ENCODE results near the gene CRYBA4. TPM values are rescaled to one million over a fixed set of nuclear protein-coding genes. Genes with fewer than 3 reads are reported as not detected.

The CRYBA4 gene
- total RNA-seq, 1 experiment from 2014 or later, result not detected

DNA sequence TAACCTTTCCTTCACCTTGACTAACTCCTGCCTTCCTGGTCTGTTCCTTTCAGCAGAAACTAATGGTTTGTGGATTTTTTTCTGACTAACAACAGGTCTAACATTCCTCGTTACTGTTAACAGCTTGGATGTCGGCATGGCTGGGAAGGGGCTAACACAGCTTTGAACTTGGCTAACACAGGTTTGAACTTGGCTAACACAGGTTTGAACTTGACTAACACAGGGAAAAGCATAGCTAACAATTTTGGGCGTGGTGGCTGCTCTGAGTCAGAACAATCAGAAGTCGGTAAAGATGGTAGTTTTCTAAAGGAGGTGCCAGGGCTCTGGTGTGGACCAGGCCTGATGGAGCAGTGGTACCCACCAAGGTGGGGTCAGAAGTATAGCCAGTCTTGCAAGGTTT lies 51.7 kb downstream of the CRYBA4 start:
- POLR2A ChIA-PET, result interaction anchor here (0.8 to 2.0 kb wide), 10 partner anchors 9 to 1247 kb away, joined by 3 to 14 read pairs (median 4); partner anchors contain the start of genes HPS4, PITPNB, SRRD and TFIP11
- Mint-ChIP-seq H3K4me1 (ENCODE audit: insufficient read depth, unreplicated experiment) (peaks cover 37% of the 10 kb centered on the region), H3K9me3 (ENCODE audit: unreplicated experiment) (no peaks in the 10 kb centered on the region), H3K36me3 (ENCODE audit: insufficient read depth, unreplicated experiment) (peaks cover 5% of the 10 kb centered on the region), H3K4me3 (ENCODE audit: unreplicated experiment) (peak overlapping the region; percentile 89), H3K27me3 (ENCODE audit: insufficient read depth, unreplicated experiment) (no peaks in the 10 kb centered on the region), H3K27ac (ENCODE audit: low read depth, unreplicated experiment) (peak overlapping the region; percentile 99)
- BruUV-seq (replicated peaks), result no TSS peak
- CTCF ChIA-PET, result interaction anchor here (0.5 to 1.7 kb wide), 10 partner anchors 9 to 1312 kb away, joined by 3 to 6 read pairs (median 3); no protein-coding TSS in a partner anchor
- DNase-seq (ENCODE audit: unreplicated experiment), result peak; percentile 76
- intact Hi-C loops (cut with micrococcal nuclease), result loop anchor here (10.0 kb wide), 2 partner anchors 731 to 1131 kb away; partner anchors contain the start of gene MN1
- TF ChIP-seq, protein P1, sequence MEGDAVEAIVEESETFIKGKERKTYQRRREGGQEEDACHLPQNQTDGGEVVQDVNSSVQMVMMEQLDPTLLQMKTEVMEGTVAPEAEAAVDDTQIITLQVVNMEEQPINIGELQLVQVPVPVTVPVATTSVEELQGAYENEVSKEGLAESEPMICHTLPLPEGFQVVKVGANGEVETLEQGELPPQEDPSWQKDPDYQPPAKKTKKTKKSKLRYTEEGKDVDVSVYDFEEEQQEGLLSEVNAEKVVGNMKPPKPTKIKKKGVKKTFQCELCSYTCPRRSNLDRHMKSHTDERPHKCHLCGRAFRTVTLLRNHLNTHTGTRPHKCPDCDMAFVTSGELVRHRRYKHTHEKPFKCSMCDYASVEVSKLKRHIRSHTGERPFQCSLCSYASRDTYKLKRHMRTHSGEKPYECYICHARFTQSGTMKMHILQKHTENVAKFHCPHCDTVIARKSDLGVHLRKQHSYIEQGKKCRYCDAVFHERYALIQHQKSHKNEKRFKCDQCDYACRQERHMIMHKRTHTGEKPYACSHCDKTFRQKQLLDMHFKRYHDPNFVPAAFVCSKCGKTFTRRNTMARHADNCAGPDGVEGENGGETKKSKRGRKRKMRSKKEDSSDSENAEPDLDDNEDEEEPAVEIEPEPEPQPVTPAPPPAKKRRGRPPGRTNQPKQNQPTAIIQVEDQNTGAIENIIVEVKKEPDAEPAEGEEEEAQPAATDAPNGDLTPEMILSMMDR (IDR thresholded peaks at IDR 0.05; ENCODE audit: unreplicated experiment), result no peak

DNA sequence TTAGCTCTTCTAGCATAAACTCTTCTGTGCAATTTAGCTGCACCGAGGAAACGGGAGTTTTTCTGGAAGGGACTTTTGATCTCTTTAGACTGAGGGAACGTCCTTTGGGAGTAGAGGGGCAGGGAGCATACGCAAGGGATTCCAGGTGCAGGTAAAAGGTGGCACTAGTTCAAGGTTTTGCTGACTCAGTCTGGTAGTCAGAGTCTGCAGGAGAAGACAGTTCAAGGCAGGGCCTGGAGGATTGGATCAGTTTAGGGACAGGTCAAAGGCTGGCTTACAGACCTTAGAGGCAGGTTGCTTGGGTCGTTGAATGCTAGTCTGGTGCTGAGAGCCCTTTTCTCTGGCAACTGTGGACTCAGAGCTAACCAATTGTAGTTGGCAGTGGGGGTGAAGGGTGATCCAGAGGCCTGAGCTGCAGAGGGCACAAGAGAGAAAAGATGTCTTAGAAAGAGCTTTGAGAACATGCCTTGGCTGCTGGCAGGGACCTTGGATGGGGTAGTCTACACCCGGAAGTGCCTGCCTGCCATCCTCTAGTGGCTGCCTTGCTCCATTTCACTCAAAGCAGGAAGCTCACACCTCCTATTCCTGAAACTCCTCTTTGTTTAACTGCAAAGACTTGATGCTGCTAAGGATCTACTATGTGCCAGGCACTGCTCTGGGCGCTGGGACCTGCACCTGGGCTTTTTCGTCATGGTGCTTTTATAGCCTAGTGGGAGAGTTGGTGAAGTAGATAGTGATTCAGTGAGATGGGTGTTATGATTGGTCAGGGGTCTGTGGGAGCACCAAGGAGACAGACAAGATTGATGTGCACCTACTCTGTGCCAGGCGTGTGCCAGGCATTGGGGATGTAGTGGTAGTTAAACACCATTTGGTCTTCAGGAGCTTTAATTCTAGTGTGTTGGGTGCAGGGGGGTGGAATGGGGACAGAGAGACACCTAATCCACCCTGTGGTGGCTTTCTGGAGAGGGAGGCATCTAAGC lies 52.7 kb downstream of the CRYBA4 start:
- peaks cover 37% of the 10 kb centered on the region for H3K4me1 Mint-ChIP-seq (ENCODE audit: insufficient read depth, unreplicated experiment)
- intact Hi-C loops (cut with micrococcal nuclease), result loop anchor here (10.0 kb wide), 2 partner anchors 730 to 1130 kb away; partner anchors contain the start of gene MN1
- no TSS peak for BruUV-seq (replicated peaks)
- H3K27me3 Mint-ChIP-seq (ENCODE audit: insufficient read depth, unreplicated experiment), result no peaks in the 10 kb centered on the region
- peak overlapping the region; percentile 89 for H3K4me3 Mint-ChIP-seq (ENCODE audit: unreplicated experiment)
- TF ChIP-seq, protein P1 (IDR thresholded peaks at IDR 0.05; ENCODE audit: unreplicated experiment), result no peak
- no peaks in the 10 kb centered on the region for H3K9me3 Mint-ChIP-seq (ENCODE audit: unreplicated experiment)
- no peak for DNase-seq (ENCODE audit: unreplicated experiment)
- CTCF ChIA-PET, result interaction anchor here (0.6 to 1.7 kb wide), 9 partner anchors 12 to 1311 kb away, joined by 3 to 6 read pairs (median 3); no protein-coding TSS in a partner anchor
- H3K36me3 Mint-ChIP-seq (ENCODE audit: insufficient read depth, unreplicated experiment), result peaks cover 5% of the 10 kb centered on the region
- H3K27ac Mint-ChIP-seq (ENCODE audit: low read depth, unreplicated experiment), result no peak overlapping the region
- POLR2A ChIA-PET, result interaction anchor here (0.5 to 1.9 kb wide), 6 partner anchors 8 to 800 kb away, joined by 3 to 12 read pairs (median 4); partner anchors contain the start of gene TFIP11

DNA sequence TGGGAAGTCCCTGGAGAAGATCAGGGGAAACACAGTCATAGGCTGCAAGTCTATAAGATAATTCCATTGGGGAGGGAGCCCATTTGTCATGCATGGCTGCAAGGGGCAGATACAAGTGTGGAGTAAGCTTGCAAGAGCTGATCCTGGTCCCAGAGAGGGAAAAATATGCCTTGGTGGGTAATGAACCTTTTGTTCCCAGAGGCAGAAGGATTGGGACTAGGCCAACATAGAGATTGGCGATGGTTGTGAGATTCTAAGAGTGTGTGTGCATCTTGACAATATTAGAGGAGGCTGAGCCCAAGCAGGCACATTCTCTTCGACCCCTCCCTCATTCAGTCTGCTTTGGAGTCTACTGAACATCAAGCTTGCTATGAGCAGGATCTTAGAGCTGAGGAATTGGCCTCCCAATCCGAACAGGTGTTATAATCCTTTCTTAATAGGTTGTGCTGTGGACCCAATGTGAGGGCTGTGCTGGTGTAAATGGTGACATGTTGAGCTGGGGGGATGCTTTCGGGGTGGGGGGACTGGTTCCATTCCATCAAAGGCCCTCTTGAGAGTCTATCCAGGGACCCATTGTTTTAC lies 54.0 kb downstream of the CRYBA4 start:
- Mint-ChIP-seq H3K9me3 (ENCODE audit: unreplicated experiment) (no peaks in the 10 kb centered on the region), H3K4me3 (ENCODE audit: unreplicated experiment) (no peak overlapping the region), H3K27me3 (ENCODE audit: insufficient read depth, unreplicated experiment) (no peaks in the 10 kb centered on the region), H3K36me3 (ENCODE audit: insufficient read depth, unreplicated experiment) (peaks cover 12% of the 10 kb centered on the region), H3K27ac (ENCODE audit: low read depth, unreplicated experiment) (no peak overlapping the region), H3K4me1 (ENCODE audit: insufficient read depth, unreplicated experiment) (peaks cover 34% of the 10 kb centered on the region)
- POLR2A ChIA-PET, result interaction anchor here (0.7 kb wide), 1 partner anchor 71 kb away, joined by 3 read pairs; no protein-coding TSS in a partner anchor
- DNase-seq (ENCODE audit: unreplicated experiment), result no peak
- CTCF ChIA-PET, result interaction anchor here (0.5 to 0.8 kb wide), 4 partner anchors 15 to 1138 kb away, joined by 3 to 4 read pairs (median 4); no protein-coding TSS in a partner anchor
- TF ChIP-seq, protein P1 (IDR thresholded peaks at IDR 0.05; ENCODE audit: unreplicated experiment), result no peak
- intact Hi-C loops (cut with micrococcal nuclease), result loop anchor here (10.0 kb wide), 2 partner anchors 729 to 1129 kb away; partner anchors contain the start of gene MN1
- no TSS peak for BruUV-seq (replicated peaks)

Data from MCF 10A (cell line).